Lung (tissue), 12 donors: ENCODE results near the gene KLF16. TPM values are rescaled to one million over a fixed set of nuclear protein-coding genes. Genes with fewer than 3 reads are reported as not detected.

ENCODE experiments used
- ATAC-seq: fragments of 200-7000 bp; cut with Tn5 transposase; one replicate; pipeline ENCODE4 v1.9.1; 2020; ENCODE audit warnings: moderate number of reproducible peaks; ENCODE audit not compliant: insufficient read depth, low FRiP score
- DNase-seq, 3 donors: peaks; one replicate each; pipeline ENCODE4 v3.0.0-alpha.2; 2013 to 2017
- H3K27ac ChIP-seq, 2 donors: one replicate each; pipeline ENCODE4 v1.5.1; 2013; ENCODE audit warnings: mild to moderate bottlenecking in 2 of 2, moderate library complexity in 2 of 2, control low read depth in 1 of 2, inconsistent platforms in 1 of 2, low read depth in 1 of 2, low read length in 1 of 2
- H3K27me3 ChIP-seq, 3 donors: one replicate each; pipeline ENCODE4 v1.5.1; 2013; ENCODE audit warnings: low read length in 2 of 3; ENCODE audit not compliant: control insufficient read depth in 3 of 3, insufficient read depth in 3 of 3
- H3K36me3 ChIP-seq, 4 donors: one replicate each; pipeline ENCODE4 v1.5.1; 2013; ENCODE audit warnings: low read length in 4 of 4, mild to moderate bottlenecking in 1 of 4, moderate library complexity in 1 of 4; ENCODE audit not compliant: control insufficient read depth in 4 of 4, insufficient read depth in 4 of 4
- H3K4me1 ChIP-seq, 5 donors: one replicate each; pipeline ENCODE4 v1.5.1; 2013; ENCODE audit warnings: low read length in 5 of 5, mild to moderate bottlenecking in 2 of 5, moderate library complexity in 1 of 5; ENCODE audit not compliant: control insufficient read depth in 5 of 5, insufficient read depth in 5 of 5
- H3K4me3 ChIP-seq: one replicate; pipeline ENCODE4 v1.5.1; 2013; ENCODE audit warnings: mild to moderate bottlenecking, control low read depth, moderate library complexity
- H3K9ac ChIP-seq, 2 donors: one replicate each; pipeline ENCODE4 v1.5.1; 2013; ENCODE audit warnings: low read length in 2 of 2, control low read depth in 1 of 2; ENCODE audit not compliant: insufficient read depth in 1 of 2
- H3K9me3 ChIP-seq, 4 donors: one replicate each; pipeline ENCODE4 v1.5.1; 2013; ENCODE audit warnings: low read length in 3 of 4, mild to moderate bottlenecking in 1 of 4, moderate library complexity in 1 of 4; ENCODE audit not compliant: control insufficient read depth in 4 of 4, insufficient read depth in 3 of 4
- CTCF ChIP-seq: IDR thresholded peaks from 2 replicates; pipeline ENCODE4 v1.5.1; 2012; ENCODE audit warnings: mild to moderate bottlenecking; ENCODE audit errors: control extremely low read depth, extremely low read depth
- WGBS, 2 donors: extraction: QIAGEN DNeasy Blood & Tissue Kit; methylation state at CpG; one replicate each; pipeline ENCODE4 v1.1.7; 2013; 5-methylcytosine and 5-hydroxymethylcytosine counted together
- polyA plus RNA-seq, 2 donors: library from polyadenylated mRNA; stranded (reverse); fragments of 200-250 nt; gene quantifications; one replicate each; pipeline ENCODE4 v1.2.1, GENCODE V29; 2013
- total RNA-seq, 2 donors: library from RNA; depleted of rRNA in 1 of 2; stranded (reverse); fragments of >200 nt in 1 of 2; gene quantifications; one replicate each; pipeline ENCODE4 v1.2.1, GENCODE V29; 2014 to 2021
- donor health status: control.
- donor health status: control.
- donor health status: Bipolar disorder and iron deficiency.
- donor health status: healthy.
- donor health status: DM: yes; HTN: yes; CAD: no.

Gene KLF16
- total and polyA plus RNA-seq, 4 donors, result 3.3 to 25.6 (median 15.8) TPM

GRCh38 chr19:1856698-1857603 lies 6.4 kb downstream of the KLF16 start:
- DNase-seq, result peak; percentile 66 to 84 (median 82)
- Histone ChIP-seq H3K27me3 (no peaks in the 10 kb centered on the region), H3K4me1 (peaks cover 2 to 75% (median 56%) of the 10 kb centered on the region in 5 donors), H3K9ac (peak overlapping the region in 1 of 2 donors; percentile 53), H3K4me3 (peak overlapping the region; percentile 25), H3K36me3 (peaks cover 0 to 3% (median 0%) of the 10 kb centered on the region in 4 donors), H3K9me3 (no peaks in the 10 kb centered on the region), H3K27ac (peak overlapping the region; percentile 73 to 94)
- ATAC-seq, result peak; percentile 38
- WGBS, 2 donors, result 1 to 4% methylated on average over 42 to 73 of the region's 73 CpGs
- no peak for TF ChIP-seq CTCF

GRCh38 chr19:1856345-1856697 lies 7.1 kb downstream of the KLF16 start:
- H3K4me1 ChIP-seq, result peaks cover 0 to 75% (median 54%) of the 10 kb centered on the region in 5 donors
- WGBS, 2 donors, result 15 to 54% methylated on average over 5 to 6 of the region's 6 CpGs
- peak overlapping the region; percentile 12 for H3K4me3 ChIP-seq

GRCh38 chr19:1855828-1856255 lies 7.5 kb downstream of the KLF16 start:
- H3K9ac ChIP-seq, result peak overlapping the region; percentile 19 to 33
- peaks cover 0 to 6% (median 0%) of the 10 kb centered on the region in 4 donors for H3K36me3 ChIP-seq
- DNase-seq (no peak), ATAC-seq (no peak)
- peak overlapping the region; percentile 73 to 94 for H3K27ac ChIP-seq
- H3K27me3 ChIP-seq, result no peaks in the 10 kb centered on the region
- TF ChIP-seq CTCF, result no peak
- 16 to 38% methylated on average over 13 of the region's 13 CpGs for WGBS, 2 donors
- H3K9me3 ChIP-seq, result no peaks in the 10 kb centered on the region
- no peak overlapping the region for H3K4me3 ChIP-seq
- H3K4me1 ChIP-seq, result peaks cover 0 to 73% (median 52%) of the 10 kb centered on the region in 5 donors

More at GRCh38 chr19:1856345-1856697, 7.1 kb downstream of the KLF16 start:
- ATAC-seq (no peak), DNase-seq (no peak)
- Histone ChIP-seq H3K9me3 (no peaks in the 10 kb centered on the region), H3K27me3 (no peaks in the 10 kb centered on the region), H3K9ac (peak overlapping the region in 1 of 2 donors; percentile 53), H3K36me3 (peaks cover 0 to 3% (median 0%) of the 10 kb centered on the region in 4 donors), H3K27ac (peak overlapping the region; percentile 73 to 94)
- TF ChIP-seq CTCF, result no peak
